DOHH2 (cell line): ENCODE data around the gene FLAD1.

Experiments used
- H3F3A ChIP-seq: fragments of 200-600 bp; sonication (generic), shearing (Covaris generic); 2 replicates; pipeline ENCODE4 v1.6.0; 2016; ENCODE audit warnings: antibody characterized with exemption, mild to moderate bottlenecking; ENCODE audit not compliant: control insufficient read depth, insufficient read depth
- H3K27ac ChIP-seq: fragments of 200-600 bp; sonication (generic); 2 replicates; pipeline ENCODE4 v1.5.1; 2014; ENCODE audit warnings: low read depth, mild to moderate bottlenecking, low read length, moderate library complexity
- H3K27me3 ChIP-seq: fragments of 200-600 bp; sonication (generic); 2 replicates; pipeline ENCODE4 v1.6.1; 2014; ENCODE audit warnings: mild to moderate bottlenecking, low read length, mixed read lengths; ENCODE audit not compliant: control insufficient read depth
- H3K36me3 ChIP-seq: fragments of 200-600 bp; sonication (generic); 2 replicates; pipeline ENCODE4 v1.6.1; 2014; ENCODE audit warnings: mild to moderate bottlenecking, low read length, moderate library complexity, mixed read lengths; ENCODE audit not compliant: control insufficient read depth
- H3K4me1 ChIP-seq: fragments of 200-600 bp; sonication (generic); 2 replicates; pipeline ENCODE4 v1.6.1; 2014; ENCODE audit warnings: mild to moderate bottlenecking, low read length, mixed read lengths; ENCODE audit not compliant: control insufficient read depth
- H3K4me2 ChIP-seq: fragments of 200-600 bp; sonication (generic); 2 replicates; pipeline ENCODE4 v1.6.0; 2014; ENCODE audit warnings: mild to moderate bottlenecking, low read length, moderate library complexity
- H3K4me3 ChIP-seq: fragments of 200-600 bp; sonication (generic); 2 replicates; pipeline ENCODE4 v1.5.1; 2014; ENCODE audit warnings: mild to moderate bottlenecking, low read length, mixed read lengths
- H3K79me2 ChIP-seq: fragments of 200-600 bp; sonication (generic); 2 replicates; pipeline ENCODE4 v1.6.1; 2014; ENCODE audit warnings: mild to moderate bottlenecking, low read length, mixed read lengths; ENCODE audit not compliant: control insufficient read depth
- H3K9me2 ChIP-seq: fragments of 200-600 bp; sonication (generic); replicated peaks from 2 replicates; pipeline ENCODE4 v1.6.1; 2014; ENCODE audit warnings: mild to moderate bottlenecking, low read length, mixed read lengths; ENCODE audit not compliant: control insufficient read depth
- H3K9me3 ChIP-seq: fragments of 200-600 bp; sonication (generic); 2 replicates; pipeline ENCODE4 v1.6.1; 2014; ENCODE audit warnings: antibody characterized with exemption, low read length, mixed read lengths; ENCODE audit not compliant: control insufficient read depth, insufficient read depth
- H4K20me1 ChIP-seq: fragments of 200-600 bp; sonication (generic); 2 replicates; pipeline ENCODE4 v1.6.0; 2014; ENCODE audit warnings: low read depth, mild to moderate bottlenecking, antibody characterized with exemption, low read length, moderate library complexity; ENCODE audit not compliant: control insufficient read depth, insufficient read depth
- EZH2phosphoT487 ChIP-seq: fragments of 200-600 bp; sonication (generic); IDR thresholded peaks from 2 replicates; pipeline ENCODE4 v1.6.1; 2017; ENCODE audit warnings: borderline replicate concordance, mild to moderate bottlenecking, antibody characterized with exemption, low read length, moderate library complexity, mixed read lengths
- TF ChIP-seq, protein P1 (sequence below): fragments of 200-600 bp; sonication (generic); IDR thresholded peaks from one replicate; pipeline ENCODE4 v1.5.1; 2014; ENCODE audit warnings: antibody characterized with exemption, mild to moderate bottlenecking, low read depth, low read length; ENCODE audit not compliant: poor library complexity, severe bottlenecking

FLAD1 gene

DNA sequence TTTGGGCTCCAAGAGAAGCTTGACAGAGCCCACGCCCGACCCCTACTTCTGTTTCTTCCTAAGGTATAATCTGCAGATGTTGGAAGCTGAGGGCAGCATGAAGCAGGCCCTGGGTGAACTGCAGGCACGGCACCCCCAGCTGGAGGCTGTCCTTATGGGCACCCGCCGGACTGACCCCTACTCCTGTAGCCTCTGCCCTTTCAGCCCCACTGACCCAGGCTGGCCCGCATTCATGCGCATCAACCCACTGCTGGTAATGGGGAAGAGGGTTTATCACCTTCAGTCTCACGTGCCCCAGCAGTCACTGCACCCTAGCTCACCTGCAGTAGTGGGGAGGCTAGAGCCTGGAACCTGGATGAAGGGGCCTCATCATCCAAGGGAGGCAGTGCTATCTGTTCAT is 7.1 kb downstream of the FLAD1 start:
- Histone ChIP-seq H3F3A (peaks cover 8% of the 10 kb centered on the region), H3K79me2 (peaks cover 38% of the 10 kb centered on the region), H3K36me3 (peaks cover 48% of the 10 kb centered on the region), H3K4me2 (no peak overlapping the region), H3K4me1 (no peaks in the 10 kb centered on the region), H3K27me3 (no peaks in the 10 kb centered on the region), H3K4me3 (no peak overlapping the region), H4K20me1 (peaks cover 9% of the 10 kb centered on the region; the same call in 1 of the 2 replicates), H3K9me2 (no peaks in the 10 kb centered on the region), H3K27ac (no peak overlapping the region), H3K9me3 (no peaks in the 10 kb centered on the region)
- TF ChIP-seq, protein P1, sequence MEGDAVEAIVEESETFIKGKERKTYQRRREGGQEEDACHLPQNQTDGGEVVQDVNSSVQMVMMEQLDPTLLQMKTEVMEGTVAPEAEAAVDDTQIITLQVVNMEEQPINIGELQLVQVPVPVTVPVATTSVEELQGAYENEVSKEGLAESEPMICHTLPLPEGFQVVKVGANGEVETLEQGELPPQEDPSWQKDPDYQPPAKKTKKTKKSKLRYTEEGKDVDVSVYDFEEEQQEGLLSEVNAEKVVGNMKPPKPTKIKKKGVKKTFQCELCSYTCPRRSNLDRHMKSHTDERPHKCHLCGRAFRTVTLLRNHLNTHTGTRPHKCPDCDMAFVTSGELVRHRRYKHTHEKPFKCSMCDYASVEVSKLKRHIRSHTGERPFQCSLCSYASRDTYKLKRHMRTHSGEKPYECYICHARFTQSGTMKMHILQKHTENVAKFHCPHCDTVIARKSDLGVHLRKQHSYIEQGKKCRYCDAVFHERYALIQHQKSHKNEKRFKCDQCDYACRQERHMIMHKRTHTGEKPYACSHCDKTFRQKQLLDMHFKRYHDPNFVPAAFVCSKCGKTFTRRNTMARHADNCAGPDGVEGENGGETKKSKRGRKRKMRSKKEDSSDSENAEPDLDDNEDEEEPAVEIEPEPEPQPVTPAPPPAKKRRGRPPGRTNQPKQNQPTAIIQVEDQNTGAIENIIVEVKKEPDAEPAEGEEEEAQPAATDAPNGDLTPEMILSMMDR, result no peak
- TF ChIP-seq EZH2phosphoT487, result no peak

DNA sequence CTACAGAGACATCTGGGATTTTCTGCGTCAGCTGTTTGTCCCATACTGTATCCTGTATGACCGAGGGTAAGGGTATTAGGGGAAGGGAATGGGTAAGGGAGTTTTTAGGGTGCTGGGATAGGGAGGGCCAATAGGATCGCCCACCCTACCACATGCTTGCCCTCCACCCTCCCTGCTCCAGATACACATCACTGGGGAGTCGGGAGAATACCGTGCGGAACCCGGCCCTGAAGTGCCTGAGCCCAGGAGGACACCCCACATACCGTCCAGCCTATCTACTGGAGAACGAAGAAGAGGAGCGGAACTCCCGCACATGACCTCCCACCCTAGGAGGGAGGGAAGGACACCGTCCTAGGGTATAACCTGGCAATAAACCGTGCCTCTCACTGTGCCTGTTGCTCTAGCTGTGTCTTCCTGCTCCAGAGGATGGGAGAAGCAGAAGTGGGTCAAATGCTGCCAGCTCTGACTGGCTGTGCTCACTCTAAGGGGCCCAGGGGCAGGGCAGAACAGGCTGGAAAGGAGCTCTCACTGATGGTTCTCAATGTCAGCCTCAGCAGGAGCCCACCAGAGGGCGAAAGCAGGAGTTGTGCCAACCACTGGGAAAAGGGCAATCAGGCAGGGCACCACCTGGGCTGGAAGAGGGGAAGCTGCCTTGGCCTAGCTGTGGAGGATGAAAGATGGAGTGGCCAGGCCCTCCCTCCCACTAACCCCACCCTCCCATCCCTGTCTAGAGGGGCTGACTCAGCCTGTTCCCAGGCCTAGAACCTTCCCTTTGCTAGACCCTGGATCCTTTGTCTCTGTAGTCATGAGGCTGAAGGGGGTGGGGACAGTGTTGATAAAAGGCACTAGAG is 9.8 kb downstream of the FLAD1 start:
- no peaks in the 10 kb centered on the region for H3K9me3 ChIP-seq
- H3K9me2 ChIP-seq, result no peaks in the 10 kb centered on the region
- H3K79me2 ChIP-seq, result peaks cover 14% of the 10 kb centered on the region
- no peak overlapping the region for H3K27ac ChIP-seq
- peaks cover 19% of the 10 kb centered on the region for H3F3A ChIP-seq
- no peak overlapping the region for H3K4me3 ChIP-seq
- peaks cover 29% of the 10 kb centered on the region for H3K36me3 ChIP-seq
- H3K4me1 ChIP-seq, result no peaks in the 10 kb centered on the region
- no peak for TF ChIP-seq EZH2phosphoT487
- H3K4me2 ChIP-seq, result no peak overlapping the region
- H4K20me1 ChIP-seq, result peaks cover 8% of the 10 kb centered on the region; the same call in 1 of the 2 replicates
- H3K27me3 ChIP-seq, result no peaks in the 10 kb centered on the region

DNA sequence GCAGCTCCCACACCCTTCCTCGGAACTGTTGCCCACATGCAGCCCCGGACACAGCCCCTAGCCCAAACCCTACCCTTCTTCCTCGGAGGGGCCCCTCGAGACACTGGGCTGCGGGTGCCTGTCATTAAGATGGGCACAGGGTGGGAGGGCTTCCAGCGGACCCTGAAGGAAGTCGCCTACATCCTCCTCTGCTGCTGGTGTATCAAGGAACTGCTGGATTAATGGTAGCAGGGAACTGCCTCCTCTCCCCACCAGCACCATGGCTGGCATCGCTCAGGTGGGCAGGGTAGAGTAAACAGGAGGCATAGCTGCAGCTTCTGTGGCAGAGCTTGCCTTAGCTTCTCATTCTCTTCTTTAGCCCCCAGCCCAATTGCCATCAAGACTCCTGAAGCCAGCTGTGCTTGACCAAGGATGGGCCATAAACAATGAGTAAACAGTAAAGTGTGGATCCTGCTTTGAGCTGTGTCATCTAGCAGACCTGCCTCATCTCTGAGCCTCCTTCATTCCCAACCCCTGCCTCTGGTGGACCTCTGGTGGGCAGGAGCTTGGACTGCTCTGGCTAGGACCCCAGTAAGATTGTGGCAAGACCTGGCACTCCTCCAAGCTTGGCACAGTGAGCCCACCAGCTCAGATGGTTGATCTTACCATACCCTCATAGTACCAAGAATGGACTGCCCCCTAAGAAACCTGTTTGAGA is 10.6 kb downstream of the FLAD1 start, which contains the start of gene LENEP:
Gene LENEP (plus strand): TSS at position 15 of the 697 bp plus-strand sequence. CDS start 22 bp downstream, at position 37.
- H3K4me1 ChIP-seq, result peaks cover 2% of the 10 kb centered on the region
- no peak within 1 kb of the TSS for H3K4me3 ChIP-seq
- H3K27me3 ChIP-seq, result no peaks in the 10 kb centered on the region
- no peak within 1 kb of the TSS for H3K4me2 ChIP-seq
- peaks cover 6% of the 10 kb centered on the region for H3K79me2 ChIP-seq
- H3F3A ChIP-seq, result peaks cover 19% of the 10 kb centered on the region
- no peaks in the 10 kb centered on the region for H3K9me2 ChIP-seq
- 0 out of 2 replicates have a peak, but pooled peaks cover under 1% of the 10 kb centered on the region for H4K20me1 ChIP-seq
- H3K9me3 ChIP-seq, result no peaks in the 10 kb centered on the region
- TF ChIP-seq EZH2phosphoT487, result no peak
- TF ChIP-seq, protein P1, result no peak
- H3K27ac ChIP-seq, result no peak within 1 kb of the TSS
- peaks cover 22% of the 10 kb centered on the region for H3K36me3 ChIP-seq

DNA sequence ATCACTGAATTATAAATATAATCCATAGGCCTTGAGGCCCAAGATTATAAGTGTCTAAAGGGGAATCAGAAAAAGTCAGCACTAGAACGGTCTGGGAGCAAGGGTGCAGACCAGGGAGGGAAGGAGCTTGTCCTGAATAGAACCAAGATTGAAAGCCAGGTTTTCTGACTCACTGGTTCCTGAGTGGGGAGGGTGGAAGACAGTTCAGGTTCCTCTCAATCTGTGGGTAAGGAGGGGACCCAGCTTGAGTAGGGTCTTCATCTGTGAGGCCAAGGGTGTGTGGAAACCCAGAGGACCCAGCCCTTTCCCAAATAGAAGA is 11.1 kb downstream of the FLAD1 start:
- Histone ChIP-seq H3K27ac (no peak overlapping the region), H3K36me3 (peaks cover 16% of the 10 kb centered on the region)
- TF ChIP-seq, protein P1, result no peak
- TF ChIP-seq EZH2phosphoT487, result no peak

More for the DNA sequence above, 11.1 kb downstream of the FLAD1 start:
- H3K4me1 ChIP-seq, result peaks cover 7% of the 10 kb centered on the region
- no peaks in the 10 kb centered on the region for H4K20me1 ChIP-seq
- H3F3A ChIP-seq, result peaks cover 19% of the 10 kb centered on the region
- H3K27me3 ChIP-seq, result no peaks in the 10 kb centered on the region
- H3K4me2 ChIP-seq, result no peak overlapping the region
- H3K79me2 ChIP-seq, result peaks cover 1% of the 10 kb centered on the region
- H3K9me3 ChIP-seq, result no peaks in the 10 kb centered on the region
- no peaks in the 10 kb centered on the region for H3K9me2 ChIP-seq
- no peak overlapping the region for H3K4me3 ChIP-seq
